ENCODE results near the gene MCEMP1.

GRCh38 chr19:7668842-7669241, 8.0 kb upstream of the MCEMP1 start, which contains the start of gene RETN:
- TF ChIP-seq POLR2A (IDR thresholded peaks at IDR 0.05): no peak
- TF ChIP-seq CTCF (IDR thresholded peaks at IDR 0.05): no peak
